ENCODE results near the gene SNX6. TPM values are rescaled to one million over a fixed set of nuclear protein-coding genes. Genes with fewer than 3 reads are reported as not detected.
"Not testable (repeated sequence)": the region's sequence is repeated elsewhere in the genome, so short reads cannot be mapped to it uniquely, and the experiment has no call there.

SNX6 gene
- total and polyA plus RNA-seq, 10 of the 15 experiments (the other 5 are each of a cell fraction or from before 2014, with no cell fraction given): 34.4 to 107 (median 71.7) TPM

DNA sequence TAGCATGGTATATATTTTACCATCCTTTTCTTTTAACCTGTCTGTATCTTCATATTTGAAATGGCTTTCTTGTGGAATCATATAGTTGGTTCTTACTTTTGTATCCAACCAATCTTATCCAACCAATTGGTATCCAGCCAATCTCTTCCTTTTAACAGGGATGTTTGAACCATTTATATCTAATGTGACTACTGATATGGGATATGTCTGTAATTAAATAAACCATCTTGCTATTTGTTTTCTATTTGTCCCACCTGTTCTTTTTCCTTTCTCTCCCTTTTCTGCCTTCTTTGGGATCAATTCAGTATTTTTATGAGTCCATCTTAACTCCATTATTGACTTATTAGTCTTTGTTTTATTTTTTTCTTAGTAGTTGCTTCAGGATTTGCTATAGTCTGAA is 30.8 kb upstream of the SNX6 start (continued):
- TF ChIP-seq CTCF (IDR thresholded peaks at IDR 0.05 in 2 of 3, conservative IDR thresholded peaks at IDR 0.05 in 1 of 3; ENCODE audit: control insufficient read depth in 2 of 3, extremely low read depth in 1 of 3, insufficient read depth in 1 of 3, low read depth in 3 of 3, low read length in 3 of 3) (no peak), SREBF1 (IDR thresholded peaks at IDR 0.05; ENCODE audit: low read length) (no peak), POU2F2 (IDR thresholded peaks at IDR 0.05; ENCODE audit: borderline replicate concordance, low read depth, low read length) (no peak), TCF12 (IDR thresholded peaks at IDR 0.05; ENCODE audit: low read depth, low read length) (no peak), RCOR1 (conservative IDR thresholded peaks at IDR 0.05; ENCODE audit: low read depth, low read length) (no peak), CBFB (IDR thresholded peaks at IDR 0.05; ENCODE audit: low read depth) (no peak), GABPA (IDR thresholded peaks at IDR 0.05; ENCODE audit: low read depth) (no peak)

- 25% methylated on average over 1 of the region's 1 CpG for WGBS (ENCODE audit: insufficient coverage, insufficient replicate concordance, low lambda C conversion rate, missing lambda C conversion rate)
- Histone ChIP-seq H3K4me2 (ENCODE audit: control insufficient read depth, insufficient read depth) (no peak overlapping the region), H3K4me3 (no peak overlapping the region), H3K9me3 (replicated peaks; ENCODE audit: control insufficient read depth, insufficient read depth, low read length) (no peaks in the 10 kb centered on the region), H3K4me1 (ENCODE audit: control insufficient read depth, insufficient read depth, low read length) (no peaks in the 10 kb centered on the region), H3K27me3 (replicated peaks in 1 of 2; ENCODE audit: control insufficient read depth in 2 of 2, insufficient read depth in 2 of 2, low read length in 1 of 2) (no peaks in the 10 kb centered on the region), H3K9ac (ENCODE audit: control insufficient read depth, insufficient read depth, low read length) (no peak overlapping the region), H3K36me3 (ENCODE audit: control insufficient read depth in 2 of 2, insufficient read depth in 2 of 2, low read length in 1 of 2) (no peaks in the 10 kb centered on the region), H2AFZ (ENCODE audit: control insufficient read depth, low read depth, low read length) (no peak overlapping the region), H3K27ac (ENCODE audit: control insufficient read depth, insufficient read depth) (no peak overlapping the region), H3K79me2 (ENCODE audit: control insufficient read depth, insufficient read depth, low read length) (no peaks in the 10 kb centered on the region), H4K20me1 (ENCODE audit: control insufficient read depth, insufficient read depth) (no peaks in the 10 kb centered on the region)
- ChIA-PET SMC1A (ENCODE audit: uncharacterized antibody, unreplicated experiment) (interaction anchor here (0.6 kb wide), 1 partner anchor 35 kb away, joined by 3 read pairs; no protein-coding TSS in a partner anchor), CTCF (interaction anchor here (0.6 kb wide), 1 partner anchor 63 kb away, joined by 3 read pairs; no protein-coding TSS in a partner anchor), RAD21 (ENCODE audit: unreplicated experiment) (no interaction called here), POLR2A (no interaction called here)
- no peak for TF ChIP-seq SMAD1 (IDR thresholded peaks at IDR 0.05; ENCODE audit: low read depth, partially characterized antibody)
- no TSS peak for BruUV-seq (replicated peaks)
- intact Hi-C loops (cut with micrococcal nuclease; ENCODE audit: unreplicated experiment): no loop called here
- in situ Hi-C loops (cut with MboI): no loop called here
- FAIRE-seq (no peak), DNase-seq (ENCODE audit: low read depth, low spot score) (no peak), ATAC-seq (no peak)
These were observed 26.0 kb upstream of the SNX6 start for GRCh38 chr14:34655959-34656358.

GRCh38 chr14:34653073-34653472 is 23.1 kb upstream of the SNX6 start:
- BruUV-seq (replicated peaks); H3K4me3 ChIP-seq; in situ Hi-C loops (cut with MboI): not testable (repeated sequence)

DNA sequence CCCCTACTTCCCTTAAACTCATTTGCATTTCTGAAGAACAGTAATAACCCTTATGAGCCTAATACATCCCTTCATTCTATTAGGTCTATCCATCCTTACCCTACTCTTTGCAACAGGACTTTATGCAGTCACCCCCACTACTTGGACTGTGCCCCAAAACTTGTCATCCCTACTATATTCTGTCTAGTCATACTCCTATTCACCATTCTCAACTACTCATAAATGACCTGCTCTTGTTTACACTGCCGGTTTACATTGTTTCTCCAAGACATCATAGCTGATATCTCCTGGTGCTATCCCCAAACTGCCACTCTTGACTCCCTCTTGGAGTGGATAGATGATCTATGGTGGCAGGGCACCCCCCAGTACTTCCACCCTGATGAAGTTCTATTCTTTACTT is 22.4 kb upstream of the SNX6 start:
- SMC1A ChIA-PET (ENCODE audit: uncharacterized antibody, unreplicated experiment): not testable (repeated sequence)
- 89% methylated on average over 1 of the region's 1 CpG for WGBS (ENCODE audit: insufficient coverage, insufficient replicate concordance, low lambda C conversion rate, missing lambda C conversion rate)

More at GRCh38 chr14:34653073-34653472, 23.1 kb upstream of the SNX6 start:
- RAD21 ChIA-PET (ENCODE audit: unreplicated experiment); H3K9ac ChIP-seq (ENCODE audit: control insufficient read depth, insufficient read depth, low read length); H3K36me3 ChIP-seq (ENCODE audit: control insufficient read depth in 2 of 2, insufficient read depth in 2 of 2, low read length in 1 of 2); H3K27ac ChIP-seq (ENCODE audit: control insufficient read depth, insufficient read depth); ATAC-seq; H2AFZ ChIP-seq (ENCODE audit: control insufficient read depth, low read depth, low read length); H3K79me2 ChIP-seq (ENCODE audit: control insufficient read depth, insufficient read depth, low read length); H3K9me3 ChIP-seq (replicated peaks; ENCODE audit: control insufficient read depth, insufficient read depth, low read length); SMC1A ChIA-PET (ENCODE audit: uncharacterized antibody, unreplicated experiment); intact Hi-C loops (cut with micrococcal nuclease; ENCODE audit: unreplicated experiment); FAIRE-seq; H3K4me1 ChIP-seq (ENCODE audit: control insufficient read depth, insufficient read depth, low read length); POLR2A ChIA-PET; H3K4me2 ChIP-seq (ENCODE audit: control insufficient read depth, insufficient read depth); CTCF ChIA-PET; H3K27me3 ChIP-seq (replicated peaks in 1 of 2; ENCODE audit: control insufficient read depth in 2 of 2, insufficient read depth in 2 of 2, low read length in 1 of 2); H4K20me1 ChIP-seq (ENCODE audit: control insufficient read depth, insufficient read depth); DNase-seq (ENCODE audit: low read depth, low spot score): not testable (repeated sequence)
- 47% methylated on average over 2 of the region's 2 CpGs for WGBS (ENCODE audit: insufficient coverage, insufficient replicate concordance, low lambda C conversion rate, missing lambda C conversion rate)

More for the DNA sequence above, 22.4 kb upstream of the SNX6 start:
- H3K79me2 ChIP-seq (ENCODE audit: control insufficient read depth, insufficient read depth, low read length); BruUV-seq (replicated peaks); ATAC-seq; POLR2A ChIA-PET; in situ Hi-C loops (cut with MboI); H3K27me3 ChIP-seq (replicated peaks in 1 of 2; ENCODE audit: control insufficient read depth in 2 of 2, insufficient read depth in 2 of 2, low read length in 1 of 2); RAD21 ChIA-PET (ENCODE audit: unreplicated experiment); H3K9ac ChIP-seq (ENCODE audit: control insufficient read depth, insufficient read depth, low read length); H3K4me1 ChIP-seq (ENCODE audit: control insufficient read depth, insufficient read depth, low read length); FAIRE-seq; H4K20me1 ChIP-seq (ENCODE audit: control insufficient read depth, insufficient read depth); H2AFZ ChIP-seq (ENCODE audit: control insufficient read depth, low read depth, low read length); H3K4me2 ChIP-seq (ENCODE audit: control insufficient read depth, insufficient read depth); H3K36me3 ChIP-seq (ENCODE audit: control insufficient read depth in 2 of 2, insufficient read depth in 2 of 2, low read length in 1 of 2); CTCF ChIA-PET; H3K9me3 ChIP-seq (replicated peaks; ENCODE audit: control insufficient read depth, insufficient read depth, low read length); intact Hi-C loops (cut with micrococcal nuclease; ENCODE audit: unreplicated experiment); DNase-seq (ENCODE audit: low read depth, low spot score); H3K27ac ChIP-seq (ENCODE audit: control insufficient read depth, insufficient read depth); H3K4me3 ChIP-seq: not testable (repeated sequence)
